Fibroblast of the conjunctiva (primary cell): Measurements from ENCODE around the gene ANKRD31.

Source experiments
- DNase-seq: peaks from one replicate; pipeline ENCODE4 v3.0.0-alpha.2; 2010; ENCODE audit warnings: low read depth

The ANKRD31 gene

DNA sequence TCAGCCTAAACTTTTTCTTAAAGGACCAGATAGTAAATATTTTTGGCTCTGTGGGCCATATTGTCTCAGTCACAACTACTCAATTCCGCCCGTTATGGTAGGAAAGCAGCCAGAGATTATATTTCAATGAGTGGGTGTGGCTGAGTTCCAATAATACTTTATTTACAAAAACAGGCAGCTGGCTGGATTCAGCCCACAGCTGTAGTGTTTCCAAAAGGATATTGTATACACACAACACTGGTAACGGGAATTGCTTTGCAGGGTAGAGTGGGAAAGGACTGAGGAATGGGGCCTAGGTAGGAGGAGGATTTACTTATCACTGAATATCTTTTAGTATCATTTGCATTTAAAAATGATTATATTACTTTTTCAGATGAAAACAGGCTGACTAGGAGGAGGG is 205.3 kb downstream of the ANKRD31 start:
- no peak for DNase-seq

DNA sequence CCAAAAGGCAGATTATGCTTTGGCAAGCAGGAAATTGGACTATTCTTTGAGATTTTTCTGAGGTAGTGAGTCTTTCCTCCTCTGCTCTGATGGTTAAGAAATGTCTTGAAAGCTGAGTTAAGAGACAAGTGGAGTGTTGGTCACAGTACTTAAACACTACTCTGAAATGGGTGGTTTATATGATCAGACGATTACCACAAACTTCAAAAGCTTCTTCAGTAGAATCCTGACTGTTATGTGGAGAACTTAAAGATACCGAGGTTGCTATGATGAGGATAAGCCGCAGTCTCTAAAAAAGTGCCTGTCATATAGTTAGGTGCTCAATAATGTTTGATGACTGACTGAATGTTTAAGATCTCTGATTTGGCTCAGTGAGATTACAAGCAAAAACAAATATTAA is 208.6 kb downstream of the ANKRD31 start:
- no peak for DNase-seq

DNA sequence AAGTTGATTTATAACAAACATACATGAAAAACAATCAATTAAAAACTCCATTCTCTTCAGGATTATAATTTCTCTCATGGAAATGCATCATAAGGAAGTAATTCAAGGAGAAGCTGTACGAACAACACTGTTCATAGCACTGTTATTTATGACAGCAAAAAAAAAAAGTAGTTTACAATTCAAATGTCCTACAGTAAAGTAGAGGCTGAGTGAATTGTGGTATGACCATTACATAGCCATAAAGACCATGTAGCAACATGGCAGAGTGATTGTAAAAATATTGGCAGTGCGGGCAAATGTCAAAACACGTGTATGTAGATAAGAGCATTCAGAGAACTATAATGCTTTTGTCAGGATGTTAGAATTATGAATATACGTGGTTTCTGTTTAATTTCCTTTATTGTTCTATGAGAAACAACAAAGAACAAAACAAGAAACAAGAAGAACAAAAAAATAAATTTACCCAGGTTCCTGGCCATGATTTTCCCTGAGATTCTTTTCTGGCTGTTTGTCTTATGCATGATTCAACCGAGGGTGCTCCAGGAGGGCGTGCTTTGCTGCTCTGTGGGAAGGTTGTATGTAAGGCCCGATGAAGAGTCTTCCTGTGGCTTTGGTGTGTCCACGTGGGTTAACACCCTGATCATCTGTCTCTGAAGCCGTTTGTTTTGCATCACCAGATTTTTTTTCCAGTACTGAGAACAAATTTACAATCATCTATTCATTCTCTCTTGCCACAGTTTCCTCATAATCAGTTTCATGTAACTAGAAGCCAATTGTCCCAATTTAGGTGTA is 213.1 kb downstream of the ANKRD31 start:
- DNase-seq: no peak

DNA sequence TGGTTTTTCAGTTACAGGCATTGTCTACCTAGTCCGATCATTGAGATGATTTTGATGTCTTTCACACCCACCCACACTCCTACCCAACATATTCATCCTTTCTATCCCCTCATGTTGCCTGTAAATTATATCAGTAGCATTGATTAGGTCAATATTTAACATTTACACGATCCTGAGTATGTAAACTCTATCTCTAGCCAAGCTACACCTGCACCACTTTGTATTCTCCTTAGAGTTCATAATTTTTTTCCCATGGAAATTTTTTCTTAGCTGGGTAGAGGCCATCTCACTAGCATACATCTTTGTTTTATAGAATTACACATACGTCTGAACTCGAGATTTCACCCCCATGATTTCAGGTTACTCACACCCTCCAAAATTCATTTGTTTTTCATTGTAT is 214.9 kb downstream of the ANKRD31 start:
- DNase-seq: no peak

DNA sequence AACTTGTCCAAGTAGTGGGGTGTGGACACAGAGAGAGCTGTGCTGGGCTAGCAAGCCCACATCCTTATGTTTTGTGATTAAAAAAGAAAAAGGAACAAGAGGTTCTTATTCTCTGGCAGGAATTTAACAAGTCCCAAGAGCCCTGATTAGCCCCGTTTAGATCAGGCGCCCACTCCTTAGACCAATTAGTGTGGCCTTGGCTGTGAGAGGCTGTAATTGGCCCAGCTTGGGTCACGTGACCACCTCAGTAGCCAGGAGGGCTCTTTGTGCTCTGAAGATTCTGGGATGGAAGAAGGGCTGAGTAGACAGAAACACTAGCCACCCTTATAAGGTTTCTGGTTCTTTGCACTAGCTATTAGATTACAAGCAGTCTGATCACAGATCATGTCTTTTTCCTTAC is 215.5 kb downstream of the ANKRD31 start:
- DNase-seq: no peak

DNA sequence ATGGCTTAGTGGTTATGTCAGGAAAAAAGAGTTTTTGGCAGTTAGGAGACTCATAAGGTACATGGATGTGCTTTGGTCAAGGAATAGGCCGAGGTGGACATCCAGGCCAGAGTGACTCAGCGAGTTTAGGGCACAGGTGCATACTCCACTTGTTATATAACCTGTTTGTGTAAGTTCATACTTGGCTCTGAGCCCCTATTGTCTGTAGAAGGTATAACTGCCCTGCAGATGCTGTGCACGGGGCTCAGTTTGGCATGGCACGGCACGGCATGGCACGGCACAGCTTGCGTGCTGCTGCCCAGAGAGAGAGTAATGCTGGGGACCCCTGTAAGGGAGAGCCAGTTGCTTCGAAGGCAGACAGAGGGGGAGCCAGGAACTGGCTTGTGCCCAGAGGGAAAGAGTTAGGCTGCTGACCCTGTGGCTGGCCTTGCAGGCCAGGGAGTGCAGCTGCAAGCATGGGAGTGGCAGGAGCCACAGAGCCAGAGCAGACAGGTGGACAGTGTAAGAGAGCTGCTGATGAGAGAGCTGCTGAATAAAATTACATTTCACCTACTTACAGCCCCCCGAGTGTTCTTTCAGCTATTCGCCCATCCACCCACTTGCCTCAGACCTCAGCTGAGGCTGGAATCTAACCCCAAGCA is 216.5 kb downstream of the ANKRD31 start:
- DNase-seq: no peak

DNA sequence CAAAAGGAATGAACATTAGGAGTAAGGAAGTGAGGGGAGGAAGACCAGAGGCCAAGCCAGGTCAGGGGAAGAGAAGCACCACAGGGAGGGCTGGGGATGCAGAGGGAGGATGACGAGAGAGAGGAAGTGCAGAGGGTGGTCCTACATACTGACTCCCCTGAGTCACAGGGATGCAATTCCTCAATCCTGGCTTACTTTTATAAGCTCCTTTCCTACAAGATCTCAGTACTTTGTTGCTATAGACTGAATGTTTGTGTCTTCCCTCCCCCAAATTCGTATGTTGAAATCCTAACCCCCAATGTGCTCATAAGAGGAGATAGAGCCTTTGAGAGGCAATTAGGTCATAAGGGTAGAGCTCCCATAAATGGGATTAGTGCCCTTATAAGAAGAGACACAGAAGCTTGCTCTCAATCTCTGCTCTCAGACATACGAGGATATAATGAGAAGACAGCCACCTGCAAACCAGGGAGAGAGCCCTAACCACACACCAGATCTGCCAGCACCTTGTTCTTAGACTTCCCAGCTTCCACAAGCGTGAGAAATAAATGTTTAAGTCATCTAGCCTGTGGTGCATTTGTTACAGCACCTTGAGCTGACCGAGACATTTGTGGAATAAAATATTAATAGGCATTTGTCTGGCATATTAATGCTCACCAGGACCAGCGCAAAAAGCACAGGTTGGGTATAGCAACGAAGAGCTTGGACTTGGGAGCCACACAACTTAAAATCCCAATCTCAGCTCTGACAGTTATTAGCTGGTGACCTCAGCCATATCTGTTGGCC is 217.7 kb downstream of the ANKRD31 start:
- no peak for DNase-seq
